Neural crest cell (in vitro differentiated cells): ENCODE results near the gene ITLN1. TPM values are rescaled to one million over a fixed set of nuclear protein-coding genes. Genes with fewer than 3 reads are reported as not detected.

Source experiments
- DNase-seq: peaks from one replicate; pipeline ENCODE4 v3.0.0; 2021; ENCODE audit warnings: low read depth, mixed read lengths, low spot score
- H3K27ac Mint-ChIP-seq: one replicate; pipeline ENCODE4 v1.8.0; 2021; ENCODE audit warnings: mild to moderate bottlenecking, mixed read lengths; ENCODE audit not compliant: unreplicated experiment
- H3K27me3 Mint-ChIP-seq: 2 replicates; pipeline ENCODE4 v1.8.0; 2021; ENCODE audit warnings: low read depth, mild to moderate bottlenecking, mixed read lengths
- H3K36me3 Mint-ChIP-seq: 2 replicates; pipeline ENCODE4 v1.8.0; 2021; ENCODE audit warnings: low read depth, mild to moderate bottlenecking, mixed read lengths
- H3K4me1 Mint-ChIP-seq: 2 replicates; pipeline ENCODE4 v1.8.0; 2021; ENCODE audit warnings: mixed read lengths
- H3K4me3 Mint-ChIP-seq: one replicate; pipeline ENCODE4 v1.8.0; 2021; ENCODE audit warnings: mild to moderate bottlenecking, mixed read lengths
- H3K9me3 Mint-ChIP-seq: 2 replicates; pipeline ENCODE4 v1.8.0; 2021; ENCODE audit warnings: mixed read lengths
- CTCF ChIP-seq: fragments of 200-600 bp; sonication (generic); conservative IDR thresholded peaks from 2 replicates; pipeline ENCODE4 v1.5.0; 2021; ENCODE audit warnings: antibody characterized with exemption, mild to moderate bottlenecking
- total RNA-seq: library from RNA; stranded (reverse); gene quantifications from 2 replicates; pipeline ENCODE4 v1.2.1, GENCODE V29; 2021

The ITLN1 gene
- total RNA-seq, 1 donor from 2014 or later, result not detected

GRCh38 chr1:160866695-160867260, 18.2 kb downstream of the ITLN1 start:
- Mint-ChIP-seq H3K27me3 (peaks cover 14% of the 10 kb centered on the region), H3K9me3 (no peaks in the 10 kb centered on the region), H3K36me3 (no peaks in the 10 kb centered on the region), H3K4me3 (no peak overlapping the region), H3K27ac (no peak overlapping the region), H3K4me1 (no peaks in the 10 kb centered on the region)
- DNase-seq, result no peak
- no peak for TF ChIP-seq CTCF

GRCh38 chr1:160866001-160866694, 18.8 kb downstream of the ITLN1 start:
- H3K27me3 Mint-ChIP-seq, result peaks cover 7% of the 10 kb centered on the region
- DNase-seq, result no peak
- no peak for TF ChIP-seq CTCF
- peaks cover 2% of the 10 kb centered on the region for H3K4me1 Mint-ChIP-seq
- no peak overlapping the region for H3K4me3 Mint-ChIP-seq
- H3K9me3 Mint-ChIP-seq, result no peaks in the 10 kb centered on the region
- no peaks in the 10 kb centered on the region for H3K36me3 Mint-ChIP-seq
- no peak overlapping the region for H3K27ac Mint-ChIP-seq

- Mint-ChIP-seq H3K27me3 (peaks cover 6% of the 10 kb centered on the region), H3K36me3 (no peaks in the 10 kb centered on the region), H3K27ac (no peak overlapping the region), H3K4me3 (no peak overlapping the region), H3K4me1 (peaks cover 6% of the 10 kb centered on the region), H3K9me3 (no peaks in the 10 kb centered on the region)
- TF ChIP-seq CTCF, result no peak
- DNase-seq, result no peak
These were observed 19.6 kb downstream of the ITLN1 start for GRCh38 chr1:160865337-160865736.

GRCh38 chr1:160864173-160864572, 20.8 kb downstream of the ITLN1 start:
- Mint-ChIP-seq H3K27me3 (peaks cover under 1% of the 10 kb centered on the region), H3K9me3 (no peaks in the 10 kb centered on the region), H3K4me3 (no peak overlapping the region), H3K36me3 (no peaks in the 10 kb centered on the region), H3K27ac (no peak overlapping the region), H3K4me1 (peaks cover 6% of the 10 kb centered on the region)
- TF ChIP-seq CTCF, result no peak
- no peak for DNase-seq

GRCh38 chr1:160863774-160864131, 21.2 kb downstream of the ITLN1 start:
- TF ChIP-seq CTCF, result no peak
- no peak overlapping the region for H3K27ac Mint-ChIP-seq
- no peaks in the 10 kb centered on the region for H3K36me3 Mint-ChIP-seq

More at GRCh38 chr1:160863774-160864131, 21.2 kb downstream of the ITLN1 start:
- DNase-seq, result no peak
- no peaks in the 10 kb centered on the region for H3K9me3 Mint-ChIP-seq
- no peak overlapping the region for H3K4me3 Mint-ChIP-seq
- peaks cover 6% of the 10 kb centered on the region for H3K4me1 Mint-ChIP-seq
- H3K27me3 Mint-ChIP-seq, result no peaks in the 10 kb centered on the region
